Adrenal gland (tissue), 12 donors: ENCODE results near the gene SELP. TPM values are rescaled to one million over a fixed set of nuclear protein-coding genes. Genes with fewer than 3 reads are reported as not detected.

Experiments
- DNase-seq, 7 donors: peaks; one replicate each; pipeline ENCODE4 v3.0.0-alpha.2; 2019 to 2020
- H3K27ac ChIP-seq, 5 donors: fragments of 200-600 bp; sonication (generic) in 4 of 5; 1 replicate in 3 of 5; 2 replicates in 2 of 5; pipeline versions ENCODE4 v1.5.1 to v1.8.0; 2016 to 2020; ENCODE audit warnings: mild to moderate bottlenecking in 1 of 5
- H3K27me3 ChIP-seq: fragments of 200-600 bp; 2 replicates; pipeline ENCODE4 v1.8.0; 2021
- H3K36me3 ChIP-seq, 2 donors: fragments of 200-600 bp; replicated peaks in 1 of 2; 1 replicate in 1 of 2; 2 replicates in 1 of 2; pipeline versions ENCODE4 v1.5.1 to v1.8.0; 2018 to 2022
- H3K4me1 ChIP-seq, 2 donors: fragments of 200-600 bp; replicated peaks in 1 of 2; 1 replicate in 1 of 2; 2 replicates in 1 of 2; pipeline versions ENCODE4 v1.5.1 to v1.8.0; 2018 to 2021
- H3K4me3 ChIP-seq, 4 donors: fragments of 200-600 bp; sonication (generic) in 3 of 4; one replicate each; pipeline ENCODE4 v1.5.1; 2016 to 2018
- H3K9me3 ChIP-seq, 3 donors: fragments of 200-600 bp; sonication (generic) in 1 of 3; replicated peaks in 1 of 3; 1 replicate in 2 of 3; 2 replicates in 1 of 3; pipeline versions ENCODE4 v1.5.1 to v1.8.0; 2016 to 2021
- CTCF ChIP-seq, 6 experiments: fragments of 450-650 bp in 4 of 6; fragments of 200-600 bp in 2 of 6; sonication (generic) in 1 of 6; IDR thresholded peaks; 1 replicate in 5 of 6; 2 replicates in 1 of 6; pipeline versions ENCODE4 v1.5.1 to v1.8.0; 2016 to 2021; ENCODE audit warnings: antibody characterized with exemption in 6 of 6, mild to moderate bottlenecking in 2 of 6, moderate library complexity in 1 of 6
- POLR2A ChIP-seq, 2 donors: fragments of 450-650 bp; IDR thresholded peaks; one replicate each; pipeline ENCODE4 v1.6.1; 2017; ENCODE audit warnings: antibody characterized with exemption in 2 of 2, mild to moderate bottlenecking in 2 of 2, moderate library complexity in 1 of 2
- WGBS, 4 donors: extraction: QIAGEN DNeasy Blood & Tissue Kit in 2 of 4; methylation state at CpG; one replicate each; pipeline versions ENCODE4 v1.1.5 to v1.1.7; 2013 to 2017; 5-methylcytosine and 5-hydroxymethylcytosine counted together
- intact Hi-C, 2 donors: fragments of 100-400 bp; cut with DNase I; formaldehyde crosslinking; loops; one replicate each; pipeline versions ENCODE4 v1.14.1 to v1.15.0; 2022 to 2023
- polyA plus RNA-seq, 3 donors: library from polyadenylated mRNA; stranded (reverse); fragments of 200-250 nt in 2 of 3; fragments of 350-450 nt in 1 of 3; fragmentation: Illumina TruSeq in 1 of 3; extraction: RNeasy Lipid Tissue Mini Kit (QIAGEN cat#74804) in 1 of 3; gene quantifications; one replicate each; pipeline ENCODE4 v1.2.3, GENCODE V29; 2013 to 2014
- total RNA-seq, 9 donors: library from RNA; depleted of rRNA in 4 of 9; stranded (reverse); fragments of >200 nt in 4 of 9; fragments of 120-200 nt in 1 of 9; fragmentation: NEBNext Ultra II Directional in 1 of 9; extraction: Animal tissue kit (Norgen Biotek cat#: 25700) in 1 of 9; gene quantifications; one replicate each; pipeline versions ENCODE4 v1.1.0 to v1.2.4, GENCODE V29; 2013 to 2023
- donor health status: healthy with polysubstance abuse.
- donor health status: Bipolar disorder and iron deficiency.
- donor health status: DM: yes; HTN: yes; CAD: no.
- donor health status: DM: no; HTN: no; CAD: no.
- donor health status: DM: no; HTN: no; CAD: no.
- donor health status: DM: yes; HTN: yes; CAD: no.

Gene SELP
- total and polyA plus RNA-seq, 12 donors = 1.6 to 10.9 (median 3.4) TPM

- WGBS, 4 donors = 40 to 53% (median 45%) methylated on average over 4 of the region's 4 CpGs
- intact Hi-C loops = no loop called here
- H3K27me3 ChIP-seq = no peaks in the 10 kb centered on the region
These were observed 20.6 kb upstream of the SELP start for GRCh38 chr1:169650551-169650950.

GRCh38 chr1:169648709-169649108 lies 18.8 kb upstream of the SELP start:
- Histone ChIP-seq H3K9me3 (no peaks in the 10 kb centered on the region), H3K36me3 (no peaks in the 10 kb centered on the region), H3K27me3 (no peaks in the 10 kb centered on the region), H3K4me3 (no peak overlapping the region), H3K27ac (no peak overlapping the region), H3K4me1 (no peaks in the 10 kb centered on the region)
- TF ChIP-seq POLR2A (IDR thresholded peaks at IDR 0.05) (no peak), CTCF (IDR thresholded peaks at IDR 0.05) (no peak)
- 9 to 71% (median 56%) methylated on average over 1 of the region's 1 CpG for WGBS, 4 donors
- DNase-seq = no peak
- intact Hi-C loops = no loop called here

More at GRCh38 chr1:169650551-169650950, 20.6 kb upstream of the SELP start:
- no peaks in the 10 kb centered on the region for H3K4me1 ChIP-seq
- DNase-seq = no peak
- H3K9me3 ChIP-seq = no peaks in the 10 kb centered on the region
- no peak overlapping the region for H3K4me3 ChIP-seq
- H3K27ac ChIP-seq = no peak overlapping the region
- no peaks in the 10 kb centered on the region for H3K36me3 ChIP-seq
- TF ChIP-seq POLR2A (IDR thresholded peaks at IDR 0.05) (no peak), CTCF (IDR thresholded peaks at IDR 0.05) (no peak)

- no peak overlapping the region for H3K4me3 ChIP-seq
- no peak for DNase-seq
- intact Hi-C loops = no loop called here
- H3K27ac ChIP-seq = no peak overlapping the region
- 35 to 52% (median 48%) methylated on average over 2 of the region's 2 CpGs for WGBS, 4 donors
- H3K36me3 ChIP-seq = no peaks in the 10 kb centered on the region
- TF ChIP-seq POLR2A (IDR thresholded peaks at IDR 0.05) (no peak), CTCF (IDR thresholded peaks at IDR 0.05) (no peak)
- no peaks in the 10 kb centered on the region for H3K27me3 ChIP-seq
- no peaks in the 10 kb centered on the region for H3K4me1 ChIP-seq
- no peaks in the 10 kb centered on the region for H3K9me3 ChIP-seq
These were observed 18.3 kb upstream of the SELP start for GRCh38 chr1:169648187-169648586.

GRCh38 chr1:169647512-169647911 lies 17.6 kb upstream of the SELP start:
- TF ChIP-seq CTCF (IDR thresholded peaks at IDR 0.05) = no peak
- TF ChIP-seq POLR2A (IDR thresholded peaks at IDR 0.05) = no peak
- intact Hi-C loops = no loop called here
- no peaks in the 10 kb centered on the region for H3K9me3 ChIP-seq
- H3K4me3 ChIP-seq = no peak overlapping the region
- H3K27ac ChIP-seq = no peak overlapping the region
- no peaks in the 10 kb centered on the region for H3K4me1 ChIP-seq
- no peaks in the 10 kb centered on the region for H3K36me3 ChIP-seq
- H3K27me3 ChIP-seq = no peaks in the 10 kb centered on the region
- DNase-seq = no peak
